Prostate gland (tissue), 2 donors: ENCODE results near the gene CAPN11.

Source experiments
- CTCF ChIP-seq, 4 experiments: fragments of 200-600 bp in 2 of 4; fragments of 450-650 bp in 2 of 4; sonication (generic) in 2 of 4; IDR thresholded peaks; 1 replicate in 3 of 4; 2 replicates in 1 of 4; pipeline ENCODE4 v1.5.1; 2016 to 2019; ENCODE audit warnings: antibody characterized with exemption in 4 of 4, mild to moderate bottlenecking in 2 of 4, moderate library complexity in 2 of 4
- POLR2A ChIP-seq: fragments of 450-650 bp; IDR thresholded peaks from one replicate; pipeline ENCODE4 v1.6.1; 2016; ENCODE audit warnings: antibody characterized with exemption, mild to moderate bottlenecking
- POLR2AphosphoS5 ChIP-seq: sonication (generic); formaldehyde crosslinking; IDR thresholded peaks from one replicate; pipeline ENCODE4 v1.6.1; 2017; ENCODE audit warnings: antibody characterized with exemption

- TF ChIP-seq CTCF (IDR thresholded peaks at IDR 0.05) (no peak), POLR2A (no peak), POLR2AphosphoS5 (no peak)
These were observed 8.1 kb downstream of the CAPN11 start for GRCh38 chr6:44166591-44167184.
